K562 (cell line): ENCODE data around the gene GSTM2. TPM values are rescaled to one million over a fixed set of nuclear protein-coding genes. Genes with fewer than 3 reads are reported as not detected.

Source experiments
- ATAC-seq: fragments of 200-7000 bp; cut with Tn5 transposase; 3 replicates; pipeline ENCODE4 v1.9.1; 2020; ENCODE audit warnings: moderate library complexity
- BruUV-seq: library from RNA; stranded (reverse); fragments of 400-500 nt; replicated peaks from 2 replicates; lab custom pipeline; 2021; lab: Mats Ljungman, UMichigan
- CTCF ChIA-PET: fragments of 300-600 bp; formaldehyde crosslinking; extraction: SDS; loops from one replicate; lab custom pipeline; 2021; ENCODE audit warnings: low intra/inter-chr PET ratio; lab: Yijun Ruan, JAX
- POLR2A ChIA-PET: fragments of 300-600, 350-650 bp; sonication (Branson Sonifier 250); formaldehyde crosslinking; extraction: SDS; loops from one replicate; lab custom pipeline; 2021; ENCODE audit warnings: antibody characterized with exemption, inconsistent platforms; lab: Yijun Ruan, JAX
- DNase-seq, 4 experiments: peaks; one replicate each; pipeline versions ENCODE4 v3.0.0 to v3.0.0-alpha.2; 2011 to 2018; ENCODE audit warnings: low spot score in 3 of 4, mixed read lengths in 3 of 4; ENCODE audit errors: extremely low read depth in 1 of 4
- FAIRE-seq: peaks from 2 replicates; lab custom pipeline; 2011; peaks lifted over from hg19 to GRCh38; lab: Jason Lieb, UNC
- H2AFZ ChIP-seq: 2 replicates; pipeline ENCODE4 v1.6.0; 2011; ENCODE audit warnings: low read depth, low read length, control low read depth, inconsistent platforms
- H3K27ac ChIP-seq: fragments of 200-600 bp; 3 replicates; pipeline ENCODE4 v1.8.0; 2011; ENCODE audit warnings: low read depth, mild to moderate bottlenecking, control low read depth, inconsistent platforms, low read length, moderate library complexity, mixed read lengths; ENCODE audit errors: extremely low read depth
- H3K27me3 ChIP-seq, 2 experiments: fragments of 300-600 bp in 1 of 2; 2 replicates in 1 of 2; 3 replicates in 1 of 2; pipeline versions ENCODE4 v1.6.0 to v1.8.0; 2011; ENCODE audit warnings: inconsistent platforms in 2 of 2, low read length in 2 of 2, mild to moderate bottlenecking in 1 of 2, mixed read lengths in 1 of 2, moderate library complexity in 1 of 2; ENCODE audit not compliant: control insufficient read depth in 2 of 2, insufficient read depth in 2 of 2
- H3K36me3 ChIP-seq: fragments of 300-600 bp; 3 replicates; pipeline ENCODE4 v1.8.0; 2011; ENCODE audit warnings: mild to moderate bottlenecking, low read length, inconsistent platforms; ENCODE audit not compliant: control insufficient read depth, insufficient read depth
- H3K4me1 ChIP-seq, 2 experiments: fragments of 200-600 bp in 1 of 2; replicated peaks in 1 of 2; 2 replicates in 1 of 2; 3 replicates in 1 of 2; pipeline versions ENCODE4 v1.5.1 to v1.8.0; 2011; ENCODE audit warnings: inconsistent platforms in 2 of 2, low read length in 2 of 2, mild to moderate bottlenecking in 1 of 2, mixed read lengths in 1 of 2, moderate library complexity in 1 of 2; ENCODE audit not compliant: control insufficient read depth in 2 of 2, insufficient read depth in 2 of 2
- H3K4me2 ChIP-seq: 2 replicates; pipeline ENCODE4 v1.6.1; 2011; ENCODE audit warnings: low read length, control low read depth, inconsistent platforms, mixed read lengths; ENCODE audit not compliant: insufficient read depth
- H3K4me3 ChIP-seq: fragments of 200-600 bp; sonication (generic), shearing (Covaris generic); 2 replicates; pipeline ENCODE4 v1.5.1; 2016; ENCODE audit warnings: control low read depth, inconsistent platforms
- H3K79me2 ChIP-seq: fragments of 200-600 bp; 3 replicates; pipeline ENCODE4 v1.8.0; 2011; ENCODE audit warnings: low read length, inconsistent platforms; ENCODE audit not compliant: control insufficient read depth, insufficient read depth
- H3K9ac ChIP-seq, 2 experiments: 2 replicates each; pipeline versions ENCODE4 v1.6.0 to v1.6.1; 2011; ENCODE audit warnings: low read depth in 2 of 2, low read length in 2 of 2, control low read depth in 1 of 2, inconsistent platforms in 1 of 2, mild to moderate bottlenecking in 1 of 2, mixed read lengths in 1 of 2; ENCODE audit not compliant: insufficient read depth in 1 of 2
- H3K9me1 ChIP-seq: one replicate; pipeline ENCODE4 v1.6.0; 2011; ENCODE audit warnings: inconsistent platforms, mild to moderate bottlenecking, low read length, moderate library complexity; ENCODE audit not compliant: control insufficient read depth, insufficient read depth
- H3K9me3 ChIP-seq: replicated peaks from 2 replicates; pipeline ENCODE4 v1.5.1; 2011; ENCODE audit warnings: low read depth, low read length, inconsistent platforms; ENCODE audit not compliant: control insufficient read depth, insufficient read depth
- H4K20me1 ChIP-seq: replicated peaks from 2 replicates; pipeline ENCODE4 v1.6.1; 2011; ENCODE audit warnings: low read length, inconsistent platforms, mixed read lengths; ENCODE audit not compliant: control insufficient read depth, insufficient read depth
- BCL6 ChIP-seq: fragments of 250-450 bp; sonication (Bioruptor Pico); IDR thresholded peaks from 2 replicates; pipeline ENCODE4 v1.4.0; 2020
- CGGBP1 ChIP-seq: fragments of 250-450 bp; sonication (Bioruptor Pico); IDR thresholded peaks from 2 replicates; pipeline ENCODE4 v1.9.0; 2021; ENCODE audit warnings: mild to moderate bottlenecking
- E2F5 ChIP-seq: sonication (generic); formaldehyde crosslinking; IDR thresholded peaks from 2 replicates; pipeline ENCODE4 v1.8.0; 2022; ENCODE audit warnings: mild to moderate bottlenecking, missing genetic modification reagents
- ELF2 ChIP-seq: fragments of 250-450 bp; sonication (Bioruptor Pico); IDR thresholded peaks from 2 replicates; pipeline ENCODE4 v1.5.0; 2021; ENCODE audit warnings: mild to moderate bottlenecking
- ETV1 ChIP-seq: fragments of 450-650 bp; conservative IDR thresholded peaks from 2 replicates; pipeline ENCODE4 v1.6.1; 2016; ENCODE audit warnings: missing genetic modification characterization, control low read depth, low read depth, missing compliant biosample characterization
- FOXK1 ChIP-seq: sonication (generic); formaldehyde crosslinking; IDR thresholded peaks from 2 replicates; pipeline ENCODE4 v1.8.0; 2022; ENCODE audit warnings: missing genetic modification reagents, mild to moderate bottlenecking, borderline replicate concordance
- FOXP4 ChIP-seq: sonication (generic); formaldehyde crosslinking; IDR thresholded peaks from 2 replicates; pipeline ENCODE4 v1.8.0; 2022; ENCODE audit warnings: mild to moderate bottlenecking, missing genetic modification reagents, borderline replicate concordance
- HNRNPUL1 ChIP-seq: fragments of 200-400 bp; formaldehyde crosslinking; IDR thresholded peaks from 2 replicates; pipeline ENCODE4 v1.6.1; 2017; ENCODE audit warnings: low read length
- IRF9 ChIP-seq: fragments of 450-650 bp; IDR thresholded peaks from 2 replicates; pipeline ENCODE4 v1.6.1; 2016; ENCODE audit warnings: missing biosample characterization, missing genetic modification characterization
- MCM7 ChIP-seq, 2 experiments: fragments of 450-650 bp; IDR thresholded peaks; 2 replicates each; pipeline ENCODE4 v1.6.1; 2016 to 2018
- MTA3 ChIP-seq: fragments of 450-650 bp; formaldehyde crosslinking; IDR thresholded peaks from 2 replicates; pipeline ENCODE4 v1.6.1; 2017; ENCODE audit warnings: mild to moderate bottlenecking, borderline replicate concordance
- SUPT5H ChIP-seq: fragments of 450-650 bp; IDR thresholded peaks from 2 replicates; pipeline ENCODE4 v1.6.1; 2016
- WHSC1 ChIP-seq: IDR thresholded peaks from one replicate; pipeline ENCODE4 v1.6.1; 2012; ENCODE audit warnings: low read length, control low read depth, inconsistent platforms
- ZKSCAN1 ChIP-seq: fragments of 150-350 bp; IDR thresholded peaks from 2 replicates; pipeline ENCODE4 v1.6.1; 2016; ENCODE audit warnings: low read depth, low read length
- ZNF695 ChIP-seq: fragments of 450-650 bp; formaldehyde crosslinking; IDR thresholded peaks from 2 replicates; pipeline ENCODE4 v1.4.0; 2020; ENCODE audit warnings: mild to moderate bottlenecking, moderate library complexity
- ZNF76 ChIP-seq: fragments of 250-450 bp; sonication (Bioruptor Pico); IDR thresholded peaks from 2 replicates; pipeline ENCODE4 v1.4.0; 2020; ENCODE audit warnings: mild to moderate bottlenecking, moderate library complexity, borderline replicate concordance
- WGBS: fragments of 100-300 bp; shearing (Covaris generic); methylation state at CpG from one replicate; pipeline ENCODE4 v1.1.6; 2016; ENCODE audit warnings: low coverage, mixed read lengths; ENCODE audit not compliant: insufficient coverage; ENCODE audit errors: missing lambda C conversion rate; 5-methylcytosine and 5-hydroxymethylcytosine counted together
- in situ Hi-C: fragments of 300-500 bp; cut with MboI; formaldehyde crosslinking; loops from 4 replicates; pipeline ENCODE4 v1.15.0; 2018; ENCODE audit warnings: inconsistent platforms, mixed read lengths
- intact Hi-C: fragments of 100-400 bp; cut with micrococcal nuclease; formaldehyde crosslinking; loops from 2 replicates; pipeline ENCODE4 v1.14.2; 2022
- polyA plus RNA-seq, 8 experiments: library from polyadenylated mRNA; depleted of rRNA in 4 of 8; stranded (reverse) in 5 of 8; unstranded in 3 of 8; fragments of >200 nt; fragmentation: Nextera tagmentation in 2 of 8; fragmentation: Illumina TruSeq in 1 of 8; extraction: Ambion mirVana in 2 of 8; extraction: Trizol in 1 of 8; gene quantifications; 2 replicates each; pipeline versions ENCODE4 v1.2.1 to v1.2.3, GENCODE V29; 2011 to 2014; ENCODE audit warnings: inconsistent platforms in 1 of 8, missing spikeins in 1 of 8
- total RNA-seq, 7 experiments: library from RNA; depleted of rRNA in 6 of 7; stranded (reverse); fragments of >200 nt in 6 of 7; fragmentation: Illumina TruSeq in 2 of 7; extraction: Trizol in 2 of 7; gene quantifications; 2 replicates each; pipeline versions ENCODE4 v1.2.1 to v1.2.3, GENCODE V29; 2011 to 2021; ENCODE audit warnings: low replicate concordance in 1 of 7
- TF ChIP-seq, protein P1 (sequence below), 3 experiments: fragments of 200-800 bp in 1 of 3; fragments of 250-450 bp in 1 of 3; fragments of 450-650 bp in 1 of 3; sonication (Bioruptor Pico) in 1 of 3; sonication (Bioruptor generic) in 1 of 3; formaldehyde crosslinking in 1 of 3; IDR thresholded peaks; 2 replicates each; pipeline versions ENCODE4 v1.6.1 to v1.8.0; 2016 to 2022; ENCODE audit warnings: mild to moderate bottlenecking in 2 of 3, missing genetic modification characterization in 2 of 3, missing compliant biosample characterization in 1 of 3, moderate library complexity in 1 of 3

Gene GSTM2
- total and polyA plus RNA-seq, 9 of the 15 experiments (the other 6 are each of a cell fraction or from before 2014, with no cell fraction given) = 1.6 to 15.1 (median 6.8) TPM

DNA sequence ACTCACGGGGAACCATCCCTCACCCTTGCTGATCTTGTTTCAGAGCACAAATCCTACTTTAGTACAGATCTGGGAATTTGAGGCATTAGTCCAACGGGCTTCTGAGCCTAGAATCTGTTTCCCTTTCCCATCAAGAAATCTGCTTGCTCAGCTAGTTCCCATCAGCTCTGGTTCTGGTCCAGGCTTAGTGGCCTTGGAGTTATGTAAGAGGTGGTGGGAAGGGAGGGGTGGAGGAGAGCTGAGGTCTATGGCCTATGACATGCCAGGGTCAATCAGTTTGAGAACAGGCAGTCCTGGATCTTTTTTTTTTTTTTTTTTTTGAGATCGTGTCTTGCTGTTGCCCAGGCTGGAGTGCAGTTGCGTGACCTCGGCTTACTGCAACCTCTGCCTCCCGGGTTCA, 23.9 kb downstream of the GSTM2 start:
- ChIA-PET POLR2A (no interaction called here), CTCF (no interaction called here)
- Histone ChIP-seq H3K4me3 (no peak overlapping the region), H3K36me3 (no peaks in the 10 kb centered on the region), H3K9ac (no peak overlapping the region), H3K27ac (no peak overlapping the region), H3K4me2 (no peak overlapping the region), H3K4me1 (no peaks in the 10 kb centered on the region), H3K79me2 (no peaks in the 10 kb centered on the region), H3K9me3 (no peaks in the 10 kb centered on the region), H3K27me3 (no peaks in the 10 kb centered on the region), H3K9me1 (no peaks in the 10 kb centered on the region), H2AFZ (no peak overlapping the region), H4K20me1 (no peaks in the 10 kb centered on the region)
- ATAC-seq (no peak), DNase-seq (no peak), FAIRE-seq (no peak)
- intact Hi-C loops (no loop called here), in situ Hi-C loops (no loop called here)
- no TSS peak for BruUV-seq
- WGBS = no CpG with 5 or more reads among the region's 6 CpGs
- TF ChIP-seq CGGBP1 (CRISPR knock-in tag) (no peak), ZKSCAN1 (no peak), MCM7 (IDR thresholded peaks at IDR 0.05) (no peak), E2F5 (CRISPR knock-in tag) (no peak), MTA3 (no peak), SUPT5H (no peak), IRF9 (tag) (no peak), HNRNPUL1 (no peak), BCL6 (CRISPR knock-in tag) (no peak), ZNF76 (no peak), ZNF695 (CRISPR knock-in tag) (no peak), WHSC1 (no peak), FOXK1 (no peak), FOXP4 (CRISPR knock-in tag) (no peak), ETV1 (no peak), ELF2 (CRISPR knock-in tag) (no peak)
- TF ChIP-seq, protein P1, sequence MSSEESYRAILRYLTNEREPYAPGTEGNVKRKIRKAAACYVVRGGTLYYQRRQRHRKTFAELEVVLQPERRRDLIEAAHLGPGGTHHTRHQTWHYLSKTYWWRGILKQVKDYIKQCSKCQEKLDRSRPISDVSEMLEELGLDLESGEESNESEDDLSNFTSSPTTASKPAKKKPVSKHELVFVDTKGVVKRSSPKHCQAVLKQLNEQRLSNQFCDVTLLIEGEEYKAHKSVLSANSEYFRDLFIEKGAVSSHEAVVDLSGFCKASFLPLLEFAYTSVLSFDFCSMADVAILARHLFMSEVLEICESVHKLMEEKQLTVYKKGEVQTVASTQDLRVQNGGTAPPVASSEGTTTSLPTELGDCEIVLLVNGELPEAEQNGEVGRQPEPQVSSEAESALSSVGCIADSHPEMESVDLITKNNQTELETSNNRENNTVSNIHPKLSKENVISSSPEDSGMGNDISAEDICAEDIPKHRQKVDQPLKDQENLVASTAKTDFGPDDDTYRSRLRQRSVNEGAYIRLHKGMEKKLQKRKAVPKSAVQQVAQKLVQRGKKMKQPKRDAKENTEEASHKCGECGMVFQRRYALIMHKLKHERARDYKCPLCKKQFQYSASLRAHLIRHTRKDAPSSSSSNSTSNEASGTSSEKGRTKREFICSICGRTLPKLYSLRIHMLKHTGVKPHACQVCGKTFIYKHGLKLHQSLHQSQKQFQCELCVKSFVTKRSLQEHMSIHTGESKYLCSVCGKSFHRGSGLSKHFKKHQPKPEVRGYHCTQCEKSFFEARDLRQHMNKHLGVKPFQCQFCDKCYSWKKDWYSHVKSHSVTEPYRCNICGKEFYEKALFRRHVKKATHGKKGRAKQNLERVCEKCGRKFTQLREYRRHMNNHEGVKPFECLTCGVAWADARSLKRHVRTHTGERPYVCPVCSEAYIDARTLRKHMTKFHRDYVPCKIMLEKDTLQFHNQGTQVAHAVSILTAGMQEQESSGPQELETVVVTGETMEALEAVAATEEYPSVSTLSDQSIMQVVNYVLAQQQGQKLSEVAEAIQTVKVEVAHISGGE (CRISPR knock-in tag; IDR thresholded peaks at IDR 0.05) = no peak
